Upper lobe of left lung (tissue), 6 donors: ENCODE results near the gene CRKL. TPM values are rescaled to one million over a fixed set of nuclear protein-coding genes. Genes with fewer than 3 reads are reported as not detected.

ENCODE experiments used
- ATAC-seq, 2 donors: fragments of 200-7000 bp; cut with Tn5 transposase; one replicate each; pipeline ENCODE4 v1.9.1; 2022; ENCODE audit warnings: mild to moderate bottlenecking in 2 of 2, moderate library complexity in 2 of 2; ENCODE audit not compliant: low FRiP score in 2 of 2
- DNase-seq, 2 donors: peaks; one replicate each; pipeline ENCODE4 v3.0.0-alpha.2; 2019 to 2020
- H3K27ac ChIP-seq, 4 donors: fragments of 200-600 bp; sonication (generic); one replicate each; pipeline ENCODE4 v1.5.1; 2016 to 2019
- H3K27me3 ChIP-seq, 4 donors: fragments of 200-600 bp; sonication (generic); one replicate each; pipeline ENCODE4 v1.5.1; 2017 to 2019
- H3K36me3 ChIP-seq, 4 donors: fragments of 200-600 bp; sonication (generic); one replicate each; pipeline ENCODE4 v1.5.1; 2016 to 2019
- H3K4me1 ChIP-seq, 4 donors: fragments of 200-600 bp; sonication (generic); one replicate each; pipeline ENCODE4 v1.5.1; 2018 to 2019
- H3K4me3 ChIP-seq, 4 donors: fragments of 200-600 bp; sonication (generic); one replicate each; pipeline ENCODE4 v1.5.1; 2017 to 2019; ENCODE audit warnings: mild to moderate bottlenecking in 2 of 4, moderate library complexity in 1 of 4
- H3K9me3 ChIP-seq, 4 donors: fragments of 200-600 bp; sonication (generic); one replicate each; pipeline ENCODE4 v1.5.1; 2018 to 2019
- EP300 ChIP-seq, 4 donors: sonication (generic); formaldehyde crosslinking; IDR thresholded peaks; one replicate each; pipeline ENCODE4 v1.5.1; 2017; ENCODE audit warnings: antibody characterized with exemption in 4 of 4, control low read depth in 2 of 4
- POLR2A ChIP-seq, 4 donors: fragments of 450-650 bp; IDR thresholded peaks; one replicate each; pipeline ENCODE4 v1.5.1; 2016 to 2017; ENCODE audit warnings: antibody characterized with exemption in 4 of 4, mild to moderate bottlenecking in 2 of 4
- POLR2AphosphoS5 ChIP-seq, 2 donors: sonication (generic); formaldehyde crosslinking; IDR thresholded peaks; one replicate each; pipeline ENCODE4 v1.5.1; 2017; ENCODE audit warnings: antibody characterized with exemption in 2 of 2
- whole genome bisulfite sequencing, 2 donors: methylation state at CpG; one replicate each; pipeline ENCODE4 v1.1.5; 2017 to 2018; 5-methylcytosine and 5-hydroxymethylcytosine counted together
- total RNA-seq, 6 donors: library from RNA; depleted of rRNA in 4 of 6; stranded (reverse); fragments of >200 nt in 4 of 6; gene quantifications; one replicate each; pipeline versions ENCODE4 v1.1.0 to v1.2.1, GENCODE V29; 2016 to 2021
- TF ChIP-seq, protein P1 (sequence below), 6 experiments: fragments of 450-650 bp in 4 of 6; fragments of 200-600 bp in 2 of 6; sonication (generic) in 2 of 6; IDR thresholded peaks; one replicate each; pipeline ENCODE4 v1.5.1; 2016 to 2019; ENCODE audit warnings: antibody characterized with exemption in 6 of 6
- donor health status: DM: no; HTN: no; CAD: no; lungs with moderate emphysema.
- donor health status: DM: no; HTN: yes; CAD: no; lungs with severe emphysema.

Gene CRKL
- total RNA-seq, 6 donors from 2014 or later, result 35.6 to 65.4 (median 53.4) TPM

DNA sequence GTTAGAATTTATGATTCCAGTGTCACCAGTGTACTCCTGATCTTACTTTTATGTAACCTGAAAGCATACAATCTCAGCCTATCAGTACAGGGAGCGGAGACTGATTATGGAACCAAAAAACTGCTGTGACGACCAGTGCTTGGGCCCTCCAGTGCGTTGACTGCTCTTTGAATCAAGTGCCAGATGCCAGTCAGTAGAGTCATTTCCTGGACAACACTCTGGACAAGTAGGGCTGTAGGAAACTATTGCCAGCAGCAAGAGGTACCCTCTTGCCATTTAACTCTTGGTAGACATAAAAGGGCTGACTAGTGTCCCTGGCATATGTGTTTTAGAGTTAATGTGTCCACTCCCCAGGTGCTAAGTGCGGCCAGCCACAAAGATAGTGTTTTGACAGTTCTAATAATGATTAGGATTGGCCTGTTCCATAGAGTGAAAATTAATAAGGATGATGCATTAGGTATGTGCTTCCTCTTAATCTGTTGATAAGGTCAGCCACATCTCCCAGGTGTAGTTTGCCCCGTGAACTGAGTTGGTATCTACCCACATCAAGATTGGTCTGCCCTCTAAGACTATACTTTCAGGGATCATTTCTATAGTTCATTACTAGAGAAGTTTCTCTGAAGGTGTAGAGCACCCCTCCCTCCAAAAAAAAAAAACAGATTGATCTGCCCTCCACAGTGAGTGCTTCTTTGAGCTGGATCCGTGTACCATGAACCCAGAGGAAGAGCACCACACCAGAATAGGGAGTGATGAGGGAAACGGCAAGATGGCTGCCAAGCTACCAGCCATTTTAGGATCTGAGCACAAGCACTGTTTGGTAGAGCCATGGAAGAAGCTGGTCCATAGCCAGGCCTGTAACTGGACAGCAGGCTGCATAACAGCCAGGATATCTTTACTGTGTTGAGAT lies 29.1 kb downstream of the CRKL start:
- 74 to 82% methylated on average over 7 of the region's 7 CpGs for WGBS, 2 donors
- H3K27me3 ChIP-seq, result no peaks in the 10 kb centered on the region
- TF ChIP-seq POLR2A (IDR thresholded peaks at IDR 0.05), result no peak
- TF ChIP-seq, protein P1, sequence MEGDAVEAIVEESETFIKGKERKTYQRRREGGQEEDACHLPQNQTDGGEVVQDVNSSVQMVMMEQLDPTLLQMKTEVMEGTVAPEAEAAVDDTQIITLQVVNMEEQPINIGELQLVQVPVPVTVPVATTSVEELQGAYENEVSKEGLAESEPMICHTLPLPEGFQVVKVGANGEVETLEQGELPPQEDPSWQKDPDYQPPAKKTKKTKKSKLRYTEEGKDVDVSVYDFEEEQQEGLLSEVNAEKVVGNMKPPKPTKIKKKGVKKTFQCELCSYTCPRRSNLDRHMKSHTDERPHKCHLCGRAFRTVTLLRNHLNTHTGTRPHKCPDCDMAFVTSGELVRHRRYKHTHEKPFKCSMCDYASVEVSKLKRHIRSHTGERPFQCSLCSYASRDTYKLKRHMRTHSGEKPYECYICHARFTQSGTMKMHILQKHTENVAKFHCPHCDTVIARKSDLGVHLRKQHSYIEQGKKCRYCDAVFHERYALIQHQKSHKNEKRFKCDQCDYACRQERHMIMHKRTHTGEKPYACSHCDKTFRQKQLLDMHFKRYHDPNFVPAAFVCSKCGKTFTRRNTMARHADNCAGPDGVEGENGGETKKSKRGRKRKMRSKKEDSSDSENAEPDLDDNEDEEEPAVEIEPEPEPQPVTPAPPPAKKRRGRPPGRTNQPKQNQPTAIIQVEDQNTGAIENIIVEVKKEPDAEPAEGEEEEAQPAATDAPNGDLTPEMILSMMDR (IDR thresholded peaks at IDR 0.05), result no peak
- TF ChIP-seq EP300 (IDR thresholded peaks at IDR 0.05), result peak in 3 of 4 donors; percentile 57 to 92 (median 58)
- TF ChIP-seq POLR2AphosphoS5 (IDR thresholded peaks at IDR 0.05), result peak; percentile 38 to 67
- H3K4me1 ChIP-seq, result peaks cover 16 to 47% (median 29%) of the 10 kb centered on the region in 4 donors
- peaks cover 11 to 21% (median 17%) of the 10 kb centered on the region in 4 donors for H3K36me3 ChIP-seq
- ATAC-seq, result peak; percentile 58 to 90
- no peaks in the 10 kb centered on the region for H3K9me3 ChIP-seq
- peak in 1 of 2 donors; percentile 70 for DNase-seq
- no peak overlapping the region for H3K4me3 ChIP-seq
- peak overlapping the region in 1 of 4 donors; percentile 30 for H3K27ac ChIP-seq

DNA sequence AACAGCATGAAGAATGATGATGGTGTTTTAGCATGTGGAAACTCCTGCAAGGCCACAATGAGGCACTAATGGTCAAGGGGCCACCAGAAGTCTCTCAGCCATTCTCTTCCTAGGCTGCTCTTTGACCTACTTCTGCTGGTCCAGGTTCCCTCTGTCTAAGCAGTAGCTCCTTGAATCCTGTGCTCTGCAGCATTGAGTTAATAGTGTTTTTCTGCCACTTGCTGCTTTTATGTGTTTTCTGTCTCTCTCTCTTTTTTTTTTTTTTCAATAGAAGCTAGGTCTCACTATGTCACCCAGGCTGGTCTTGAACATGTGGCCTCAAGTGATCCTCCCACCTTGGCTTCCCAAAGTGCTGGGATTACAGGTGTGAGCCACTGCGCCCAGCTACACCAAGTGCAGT lies 29.8 kb downstream of the CRKL start:
- Histone ChIP-seq H3K4me1 (peaks cover 16 to 47% (median 26%) of the 10 kb centered on the region in 4 donors), H3K9me3 (no peaks in the 10 kb centered on the region), H3K4me3 (no peak overlapping the region), H3K27me3 (no peaks in the 10 kb centered on the region), H3K27ac (no peak overlapping the region), H3K36me3 (peaks cover 14 to 27% (median 23%) of the 10 kb centered on the region in 4 donors)
- ATAC-seq (no peak), DNase-seq (no peak)
- 94 to 100% methylated on average over 1 of the region's 1 CpG for WGBS, 2 donors
- TF ChIP-seq, protein P1 (IDR thresholded peaks at IDR 0.05), result no peak
- TF ChIP-seq POLR2A (IDR thresholded peaks at IDR 0.05), result no peak
- no peak for TF ChIP-seq POLR2AphosphoS5 (IDR thresholded peaks at IDR 0.05)
- TF ChIP-seq EP300 (IDR thresholded peaks at IDR 0.05), result no peak

DNA sequence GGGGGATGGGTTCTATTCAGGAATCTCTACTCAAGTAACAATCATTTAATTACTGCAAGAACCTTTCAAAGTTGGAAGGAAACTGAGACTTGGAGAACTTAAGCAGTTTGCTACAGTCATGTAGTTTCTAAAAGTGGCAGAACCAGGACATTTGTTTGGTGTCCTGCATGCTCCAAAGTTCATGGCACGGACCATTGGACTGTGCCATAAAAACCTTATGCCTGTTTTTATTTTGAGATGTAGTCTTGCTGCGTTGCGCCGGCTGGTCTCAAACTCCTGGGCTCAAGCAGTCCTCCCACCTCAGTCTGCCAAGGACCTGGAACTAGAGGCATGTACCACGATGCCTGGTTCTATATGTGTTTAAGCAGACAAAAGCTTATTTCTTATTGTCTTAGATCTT lies 31.2 kb downstream of the CRKL start:
- Histone ChIP-seq H3K27ac (no peak overlapping the region), H3K36me3 (peaks cover 14 to 42% (median 32%) of the 10 kb centered on the region in 4 donors), H3K4me1 (peaks cover 16 to 40% (median 23%) of the 10 kb centered on the region in 4 donors), H3K4me3 (no peak overlapping the region), H3K27me3 (no peaks in the 10 kb centered on the region), H3K9me3 (no peaks in the 10 kb centered on the region)
- ATAC-seq (no peak), DNase-seq (no peak)
- no peak for TF ChIP-seq EP300 (IDR thresholded peaks at IDR 0.05)
- TF ChIP-seq POLR2A (IDR thresholded peaks at IDR 0.05), result no peak
- TF ChIP-seq, protein P1 (IDR thresholded peaks at IDR 0.05), result no peak
- TF ChIP-seq POLR2AphosphoS5 (IDR thresholded peaks at IDR 0.05), result no peak
- WGBS, 2 donors, result 90 to 93% methylated on average over 5 of the region's 5 CpGs

DNA sequence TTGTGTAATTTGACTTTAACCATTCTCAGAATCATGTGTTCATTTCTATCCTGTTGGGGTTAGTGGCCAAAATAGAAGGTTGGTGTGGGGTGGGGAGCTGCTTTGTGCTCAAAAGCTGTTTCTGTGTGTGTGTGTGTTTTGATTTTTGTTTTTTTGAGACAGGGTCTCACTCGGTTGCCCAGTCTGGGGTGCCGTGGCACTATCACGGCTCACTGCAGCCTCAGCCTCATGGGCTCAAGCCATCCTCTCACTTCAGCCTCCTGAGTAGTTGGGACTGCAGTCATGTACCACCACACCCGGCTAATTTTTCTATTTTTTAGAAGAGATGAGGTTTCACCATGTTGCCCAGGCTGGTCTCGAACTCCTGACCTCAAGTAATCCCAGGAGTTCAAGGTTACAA lies 31.8 kb downstream of the CRKL start:
- TF ChIP-seq EP300 (IDR thresholded peaks at IDR 0.05) (no peak), POLR2AphosphoS5 (IDR thresholded peaks at IDR 0.05) (no peak), POLR2A (IDR thresholded peaks at IDR 0.05) (no peak)
- TF ChIP-seq, protein P1 (IDR thresholded peaks at IDR 0.05), result no peak
- Histone ChIP-seq H3K27me3 (no peaks in the 10 kb centered on the region), H3K4me3 (no peak overlapping the region), H3K9me3 (no peaks in the 10 kb centered on the region), H3K36me3 (peaks cover 14 to 47% (median 34%) of the 10 kb centered on the region in 4 donors), H3K27ac (no peak overlapping the region), H3K4me1 (peaks cover 16 to 36% (median 23%) of the 10 kb centered on the region in 4 donors)
- ATAC-seq (no peak), DNase-seq (no peak)
- WGBS, 2 donors, result 82 to 97% methylated on average over 5 of the region's 5 CpGs
